HUES6 (cell line): ENCODE measurements around the gene LMF1.
"Not testable (repeated sequence)": the region's sequence is repeated elsewhere in the genome, so short reads cannot be mapped to it uniquely, and the experiment has no call there.

Experiments
- H3K27ac ChIP-seq: 2 replicates; pipeline ENCODE4 v1.7.0; 2013; ENCODE audit warnings: low read depth, mild to moderate bottlenecking, low read length, inconsistent platforms
- H3K27me3 ChIP-seq: 2 replicates; pipeline ENCODE4 v1.6.1; 2013; ENCODE audit warnings: low read length; ENCODE audit not compliant: control insufficient read depth, insufficient read depth
- H3K36me3 ChIP-seq: 2 replicates; pipeline ENCODE4 v1.6.1; 2013; ENCODE audit warnings: low read length; ENCODE audit not compliant: control insufficient read depth, insufficient read depth
- H3K4me1 ChIP-seq: 2 replicates; pipeline ENCODE4 v1.6.1; 2013; ENCODE audit warnings: low read length; ENCODE audit not compliant: control insufficient read depth, insufficient read depth
- H3K4me3 ChIP-seq: 2 replicates; pipeline ENCODE4 v1.5.1; 2013; ENCODE audit warnings: low read depth, low read length
- H3K9ac ChIP-seq: one replicate; pipeline ENCODE4 v1.6.1; 2013; ENCODE audit warnings: mild to moderate bottlenecking, low read length
- H3K9me3 ChIP-seq: 2 replicates; pipeline ENCODE4 v1.6.1; 2013; ENCODE audit warnings: low read depth, low read length; ENCODE audit not compliant: control insufficient read depth, insufficient read depth

LMF1 gene

DNA sequence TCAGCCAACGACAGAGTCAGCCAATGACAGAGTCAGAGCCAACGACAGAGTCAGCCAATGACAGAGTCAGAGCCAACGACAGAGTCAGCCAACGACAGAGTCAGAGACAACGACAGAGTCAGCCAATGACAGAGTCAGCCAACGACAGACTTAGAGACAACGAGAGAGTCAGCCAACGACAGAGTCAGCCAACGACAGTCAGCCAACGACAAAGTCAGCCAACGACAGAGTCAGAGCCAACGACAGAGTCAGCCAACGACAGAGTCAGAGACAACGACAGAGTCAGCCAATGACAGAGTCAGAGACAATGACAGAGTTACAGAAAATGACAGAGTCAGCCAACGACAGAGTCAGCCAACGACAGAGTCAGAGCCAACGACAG is 22.9 kb downstream of the LMF1 start:
- H3K27me3 ChIP-seq, H3K27ac ChIP-seq, H3K9me3 ChIP-seq, H3K9ac ChIP-seq, H3K4me1 ChIP-seq, H3K36me3 ChIP-seq, H3K4me3 ChIP-seq: not testable (repeated sequence)

DNA sequence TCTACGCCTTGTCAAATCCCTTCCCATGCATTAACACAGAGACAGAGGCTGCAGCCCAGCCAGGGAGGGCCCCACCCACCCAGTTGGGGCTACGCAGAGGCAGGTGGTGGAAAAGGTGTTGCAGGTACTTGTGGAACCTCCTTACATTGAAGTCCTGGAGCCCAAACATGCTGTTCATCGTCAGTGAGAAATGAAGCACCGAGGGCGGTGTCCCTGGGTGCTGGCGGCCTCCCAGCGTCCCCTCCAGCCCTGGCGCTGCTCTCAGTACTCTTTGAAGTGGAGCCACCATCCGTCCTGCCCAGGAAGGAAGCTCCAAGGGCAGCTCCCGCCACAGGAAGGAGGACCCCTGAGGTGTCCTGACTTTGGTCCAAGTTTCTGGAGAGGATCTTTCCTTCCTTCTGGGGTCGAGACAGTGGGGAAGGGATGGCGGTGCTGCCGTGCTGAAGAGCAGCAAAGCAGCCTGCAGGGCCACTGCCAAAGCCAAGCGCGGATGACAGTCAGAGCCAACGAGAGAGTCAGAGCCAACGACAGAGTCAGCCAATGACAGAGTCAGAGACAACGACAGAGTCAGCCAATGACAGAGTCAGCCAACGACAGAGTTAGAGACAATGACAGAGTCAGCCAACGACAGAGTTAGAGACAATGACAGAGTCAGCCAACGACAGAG is 23.4 kb downstream of the LMF1 start:
- Histone ChIP-seq H3K4me3 (no peak overlapping the region), H3K4me1 (no peaks in the 10 kb centered on the region), H3K27me3 (no peaks in the 10 kb centered on the region), H3K9ac (no peak overlapping the region), H3K27ac (no peak overlapping the region), H3K36me3 (0 out of 2 replicates have a peak, but pooled peaks cover 5% of the 10 kb centered on the region), H3K9me3 (peaks cover 5% of the 10 kb centered on the region)

DNA sequence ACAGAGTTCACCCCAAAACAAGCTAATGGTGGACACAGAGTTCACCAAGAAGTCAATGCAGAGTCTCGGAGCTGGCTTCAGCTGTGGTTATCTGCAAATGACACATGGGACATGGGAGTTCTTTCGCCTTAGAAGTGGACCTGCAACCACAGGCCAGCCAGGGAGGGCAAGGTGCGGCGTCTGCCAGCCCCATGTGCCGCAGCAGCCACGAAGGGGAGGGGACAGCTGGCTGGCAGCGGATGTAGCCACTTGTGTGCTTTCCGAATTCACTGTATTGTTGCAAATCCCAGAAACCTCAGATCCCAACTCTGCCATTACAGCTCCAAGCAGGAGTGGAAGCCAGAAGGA is 24.8 kb downstream of the LMF1 start:
- Histone ChIP-seq H3K9me3 (peaks cover 15% of the 10 kb centered on the region), H3K27ac (no peak overlapping the region), H3K36me3 (no peaks in the 10 kb centered on the region), H3K4me1 (no peaks in the 10 kb centered on the region), H3K9ac (no peak overlapping the region), H3K27me3 (no peaks in the 10 kb centered on the region), H3K4me3 (no peak overlapping the region)

DNA sequence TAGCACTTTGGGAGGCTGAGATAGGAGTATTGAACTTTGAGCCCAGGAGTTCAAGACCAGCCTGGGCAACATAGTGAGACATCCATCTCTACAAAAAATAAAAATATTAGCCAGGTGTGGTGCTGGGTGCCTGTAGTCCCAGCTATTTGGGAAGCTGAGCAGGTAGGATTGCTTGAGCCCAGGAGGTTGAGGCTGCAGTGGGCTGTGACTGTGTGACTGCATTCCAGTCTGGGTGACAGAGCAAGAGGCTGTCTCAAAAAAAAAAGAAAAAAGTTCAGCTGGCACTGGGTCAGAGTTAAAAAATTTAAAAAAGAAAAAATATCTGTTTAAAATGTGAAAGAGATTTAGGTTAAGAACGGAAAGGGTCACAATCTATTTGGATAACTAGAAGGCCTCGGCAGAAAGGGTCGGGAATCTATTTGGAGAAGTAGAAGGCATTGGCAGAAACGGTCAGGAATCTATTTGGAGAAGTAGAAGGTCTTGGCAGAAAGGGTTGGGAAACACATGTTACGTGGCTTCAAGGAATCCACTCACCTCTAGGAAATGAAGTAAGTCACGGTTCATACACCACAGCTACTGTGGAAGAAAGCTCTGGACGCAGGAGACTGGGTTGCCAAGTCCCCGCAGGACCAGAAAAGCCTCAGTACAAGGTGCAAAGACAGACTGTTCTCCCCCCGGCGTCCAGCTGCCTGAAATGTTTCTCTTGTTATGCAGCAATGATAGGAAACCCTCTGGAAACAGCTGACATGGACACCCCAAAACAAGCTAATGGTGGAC is 25.3 kb downstream of the LMF1 start:
- no peak overlapping the region for H3K4me3 ChIP-seq
- no peaks in the 10 kb centered on the region for H3K36me3 ChIP-seq
- H3K27ac ChIP-seq, result no peak overlapping the region
- no peak overlapping the region for H3K9ac ChIP-seq
- no peaks in the 10 kb centered on the region for H3K27me3 ChIP-seq
- no peaks in the 10 kb centered on the region for H3K4me1 ChIP-seq
- peaks cover 21% of the 10 kb centered on the region for H3K9me3 ChIP-seq

DNA sequence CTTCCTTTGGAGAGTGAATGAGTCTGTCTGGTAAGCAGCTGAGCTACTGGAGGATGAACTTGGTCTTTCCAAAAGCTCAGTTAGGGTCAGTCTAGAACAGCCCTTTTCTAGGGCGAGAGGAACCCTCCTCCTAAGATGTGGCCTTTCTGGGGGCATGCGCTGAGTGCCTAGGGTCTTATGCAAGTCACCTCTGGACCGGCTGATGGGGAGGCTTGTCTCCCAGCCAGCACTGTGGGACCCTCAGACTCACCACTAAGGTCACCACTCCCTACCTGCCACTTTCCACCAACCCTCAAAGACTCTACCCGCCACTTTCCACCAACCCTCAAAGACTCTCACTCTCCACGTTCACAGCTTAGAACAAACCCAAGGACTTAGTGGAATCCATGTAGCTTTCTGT is 26.8 kb downstream of the LMF1 start:
- peaks cover 22% of the 10 kb centered on the region for H3K9me3 ChIP-seq
- H3K4me1 ChIP-seq, result no peaks in the 10 kb centered on the region
- no peak overlapping the region for H3K9ac ChIP-seq
- no peak overlapping the region for H3K4me3 ChIP-seq
- H3K27me3 ChIP-seq, result no peaks in the 10 kb centered on the region
- H3K36me3 ChIP-seq, result no peaks in the 10 kb centered on the region
- H3K27ac ChIP-seq, result no peak overlapping the region

DNA sequence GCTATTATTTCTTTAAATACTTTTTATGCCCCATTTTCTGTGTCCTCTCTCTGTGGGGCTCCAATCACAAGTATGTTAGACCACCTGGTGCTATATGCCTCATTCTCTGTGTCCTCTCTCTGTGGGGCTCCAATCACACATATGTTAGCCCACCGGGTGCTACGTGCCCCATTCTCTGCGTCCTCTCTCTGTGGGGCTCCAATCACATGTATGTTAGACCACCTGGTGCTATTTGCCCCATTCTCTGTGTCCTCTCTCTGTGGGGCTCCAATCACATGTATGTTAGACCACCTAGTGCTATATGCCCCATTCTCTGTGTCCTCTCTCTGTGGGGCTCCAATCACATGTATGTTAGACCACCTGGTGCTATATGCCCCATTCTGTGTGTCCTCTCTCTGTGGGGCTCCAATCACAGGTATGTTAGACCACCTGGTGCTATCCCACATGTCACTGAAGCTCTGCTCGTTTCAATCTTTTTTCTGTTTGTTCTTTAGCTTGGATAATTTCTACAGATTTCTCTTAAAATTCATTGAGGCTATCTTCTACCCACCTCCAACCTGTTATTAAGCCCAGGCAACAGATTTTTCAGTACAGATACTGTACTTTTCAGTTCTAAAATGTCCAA is 28.2 kb downstream of the LMF1 start:
- no peak overlapping the region for H3K27ac ChIP-seq
- H3K4me1 ChIP-seq, result no peaks in the 10 kb centered on the region
- no peak overlapping the region for H3K9ac ChIP-seq
- H3K4me3 ChIP-seq, result no peak overlapping the region
- H3K36me3 ChIP-seq, result no peaks in the 10 kb centered on the region
- peaks cover 22% of the 10 kb centered on the region for H3K9me3 ChIP-seq
- no peaks in the 10 kb centered on the region for H3K27me3 ChIP-seq

DNA sequence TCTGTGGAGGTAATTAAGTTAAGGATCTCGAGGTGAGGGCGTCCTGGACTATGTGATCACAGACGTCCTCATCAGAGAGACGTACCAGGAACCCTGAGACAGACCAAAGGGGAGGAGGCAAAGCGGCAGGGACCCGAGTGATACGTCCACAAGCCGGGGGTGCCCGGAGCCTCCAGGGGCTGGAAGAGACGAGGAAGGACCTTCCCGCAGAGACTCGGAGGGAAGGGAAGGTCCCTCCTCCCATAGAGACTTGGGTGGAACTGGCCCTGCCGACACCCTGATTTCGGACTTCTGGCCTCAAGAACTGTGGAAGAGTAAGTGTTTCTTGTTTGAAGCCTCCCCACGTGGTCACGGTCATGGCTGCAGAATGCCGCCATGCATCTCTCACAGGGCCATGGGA is 30.8 kb downstream of the LMF1 start:
- H3K27me3 ChIP-seq, result no peaks in the 10 kb centered on the region
- H3K36me3 ChIP-seq, result no peaks in the 10 kb centered on the region
- H3K4me3 ChIP-seq, result no peak overlapping the region

DNA sequence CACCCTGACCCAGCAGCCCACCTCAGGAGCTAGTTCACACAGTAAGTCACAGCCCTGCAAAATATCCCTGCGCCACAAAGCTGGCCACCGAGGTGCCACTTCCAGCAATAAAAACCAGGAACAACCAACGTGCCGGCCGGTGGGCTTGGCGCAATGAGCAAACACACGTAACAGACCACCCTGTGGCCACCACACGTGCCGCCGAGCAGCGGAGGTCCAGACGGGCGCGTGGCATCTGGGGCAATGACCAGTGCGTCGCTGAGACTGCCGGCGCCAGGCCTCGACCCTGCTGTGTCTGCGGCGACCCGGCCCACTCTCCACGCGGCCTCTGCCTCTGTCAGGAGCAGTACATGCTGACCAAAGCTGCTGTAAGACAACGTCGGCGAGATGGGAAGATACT is 31.5 kb downstream of the LMF1 start:
- Histone ChIP-seq H3K27ac (no peak overlapping the region), H3K9me3 (peaks cover 22% of the 10 kb centered on the region), H3K36me3 (no peaks in the 10 kb centered on the region), H3K4me1 (no peaks in the 10 kb centered on the region), H3K27me3 (no peaks in the 10 kb centered on the region), H3K9ac (no peak overlapping the region), H3K4me3 (no peak overlapping the region)

More for the DNA sequence above, 30.8 kb downstream of the LMF1 start:
- no peak overlapping the region for H3K27ac ChIP-seq
- H3K4me1 ChIP-seq, result no peaks in the 10 kb centered on the region
- peaks cover 22% of the 10 kb centered on the region for H3K9me3 ChIP-seq
- no peak overlapping the region for H3K9ac ChIP-seq

DNA sequence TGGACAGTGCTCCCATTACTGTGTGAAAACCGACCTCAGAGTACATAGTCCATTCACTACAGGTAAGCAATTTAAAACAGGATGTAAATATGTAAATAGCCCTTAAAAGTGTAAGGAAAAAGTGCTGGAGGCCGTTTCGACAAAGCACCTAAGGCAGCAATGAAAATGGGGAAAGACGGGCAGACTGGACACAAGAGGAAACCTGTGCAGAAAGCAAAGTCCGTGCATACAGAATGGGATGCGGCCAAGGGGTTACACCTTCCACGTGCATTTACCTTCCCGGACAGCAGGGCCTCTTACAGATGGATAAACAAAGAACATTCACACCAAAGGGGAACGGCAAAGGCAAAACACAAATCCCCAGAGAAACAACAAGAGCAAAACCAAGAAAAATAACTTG is 32.0 kb downstream of the LMF1 start:
- H3K36me3 ChIP-seq, result no peaks in the 10 kb centered on the region
- H3K27me3 ChIP-seq, result no peaks in the 10 kb centered on the region
- no peak overlapping the region for H3K9ac ChIP-seq
- H3K27ac ChIP-seq, result no peak overlapping the region
- no peak overlapping the region for H3K4me3 ChIP-seq
- H3K9me3 ChIP-seq, result peaks cover 22% of the 10 kb centered on the region
- no peaks in the 10 kb centered on the region for H3K4me1 ChIP-seq

DNA sequence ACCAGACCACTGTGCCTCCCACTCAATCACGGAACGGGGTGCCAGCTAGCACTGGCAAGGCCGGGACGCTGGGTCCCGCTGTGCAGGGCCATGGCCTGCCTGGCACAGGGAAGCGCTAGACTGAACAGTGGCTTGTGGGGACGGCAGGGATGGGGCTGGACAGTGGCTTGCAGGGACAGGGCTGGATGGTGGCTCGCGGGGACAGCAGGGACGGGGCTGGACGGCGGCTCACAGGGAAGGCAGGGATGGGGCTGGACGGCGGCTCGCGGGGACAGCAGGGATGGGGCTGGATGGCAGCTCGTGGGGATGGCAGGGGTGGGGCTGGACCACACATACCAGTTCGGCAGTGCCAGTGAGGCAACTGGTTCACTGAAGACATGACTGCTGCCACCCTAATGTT is 32.6 kb downstream of the LMF1 start:
- Histone ChIP-seq H3K27ac (no peak overlapping the region), H3K9me3 (peaks cover 22% of the 10 kb centered on the region), H3K9ac (no peak overlapping the region), H3K27me3 (no peaks in the 10 kb centered on the region), H3K36me3 (no peaks in the 10 kb centered on the region), H3K4me3 (no peak overlapping the region), H3K4me1 (no peaks in the 10 kb centered on the region)

DNA sequence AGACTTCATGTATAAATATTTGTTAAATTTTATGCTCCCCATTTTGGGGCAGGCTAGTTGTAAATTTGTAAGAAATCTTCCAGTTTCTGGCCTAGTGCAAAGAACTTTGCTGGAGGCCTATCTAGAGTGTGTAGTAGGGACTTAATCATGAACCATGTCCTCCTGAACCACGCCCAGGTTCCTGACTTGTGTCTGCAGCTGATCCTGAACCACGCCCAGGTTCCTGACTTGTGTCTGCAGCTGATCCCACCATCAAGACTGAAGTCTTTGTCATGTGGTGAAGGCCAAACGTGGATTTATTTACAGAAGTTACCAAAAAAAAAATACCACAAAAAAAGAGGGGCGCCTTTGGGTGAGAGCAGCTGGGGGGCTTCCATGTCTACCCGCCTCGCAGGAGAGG is 33.1 kb downstream of the LMF1 start:
- no peaks in the 10 kb centered on the region for H3K36me3 ChIP-seq
- H3K27ac ChIP-seq, result no peak overlapping the region
- no peak overlapping the region for H3K4me3 ChIP-seq

More for the DNA sequence above, 33.1 kb downstream of the LMF1 start:
- Histone ChIP-seq H3K9me3 (peaks cover 20% of the 10 kb centered on the region), H3K9ac (no peak overlapping the region), H3K4me1 (no peaks in the 10 kb centered on the region), H3K27me3 (no peaks in the 10 kb centered on the region)
